SK-N-SH treated with all-trans-retinoic acid at 6 μM for 48 hours (cell line): ENCODE results near the gene CPNE4.
"Not testable (repeated sequence)": the region's sequence is repeated elsewhere in the genome, so short reads cannot be mapped to it uniquely, and the experiment has no call there.

Experiments
- ATAC-seq: fragments of 200-7000 bp; cut with Tn5 transposase; 3 replicates; pipeline ENCODE4 v1.9.1; 2020; ENCODE audit warnings: mild to moderate bottlenecking, moderate library complexity
- ARNTL ChIP-seq: fragments of 450-650 bp; formaldehyde crosslinking; IDR thresholded peaks from 2 replicates; pipeline ENCODE4 v1.5.0; 2020; ENCODE audit warnings: low read depth, mild to moderate bottlenecking, moderate library complexity, borderline replicate concordance
- BACH2 ChIP-seq: fragments of 250-450 bp; sonication (Bioruptor Pico); IDR thresholded peaks from 2 replicates; pipeline ENCODE4 v1.9.0; 2021; ENCODE audit warnings: mild to moderate bottlenecking, borderline replicate concordance
- CSDC2 ChIP-seq: fragments of 250-450 bp; sonication (Bioruptor Pico); IDR thresholded peaks from 2 replicates; pipeline ENCODE4 v1.5.0; 2020; ENCODE audit warnings: mild to moderate bottlenecking, moderate library complexity
- CSRNP3 ChIP-seq: fragments of 250-450 bp; sonication (Bioruptor Pico); IDR thresholded peaks from 2 replicates; pipeline ENCODE4 v1.5.1; 2021; ENCODE audit warnings: mild to moderate bottlenecking, moderate library complexity
- ESRRG ChIP-seq: fragments of 250-450 bp; sonication (Bioruptor Pico); IDR thresholded peaks from 2 replicates; pipeline ENCODE4 v1.6.1; 2021; ENCODE audit warnings: mild to moderate bottlenecking
- GLIS3 ChIP-seq: fragments of 250-450 bp; sonication (Bioruptor Pico); IDR thresholded peaks from 2 replicates; pipeline ENCODE4 v1.5.0; 2020; ENCODE audit warnings: mild to moderate bottlenecking, moderate library complexity
- ISL1 ChIP-seq: fragments of 250-450 bp; sonication (Bioruptor Pico); IDR thresholded peaks from 2 replicates; pipeline ENCODE4 v2.1.2; 2022; ENCODE audit warnings: mild to moderate bottlenecking, moderate library complexity
- OSR1 ChIP-seq: fragments of 250-450 bp; sonication (Bioruptor Pico); IDR thresholded peaks from 2 replicates; pipeline ENCODE4 v1.8.0; 2022; ENCODE audit warnings: moderate library complexity, mild to moderate bottlenecking, inconsistent platforms
- POU6F1 ChIP-seq: fragments of 250-450 bp; sonication (Bioruptor Pico); IDR thresholded peaks from 2 replicates; pipeline ENCODE4 v1.8.0; 2021; ENCODE audit warnings: low read depth, mild to moderate bottlenecking, moderate library complexity, borderline replicate concordance
- PPARA ChIP-seq: fragments of 250-450 bp; sonication (Bioruptor Pico); IDR thresholded peaks from 2 replicates; pipeline ENCODE4 v1.5.0; 2020; ENCODE audit warnings: mild to moderate bottlenecking, borderline replicate concordance
- RARB ChIP-seq: fragments of 250-450 bp; sonication (Bioruptor Pico); IDR thresholded peaks from 2 replicates; pipeline ENCODE4 v1.8.0; 2021; ENCODE audit warnings: mild to moderate bottlenecking, moderate library complexity
- SNAI2 ChIP-seq: fragments of 250-450 bp; sonication (Bioruptor Pico); IDR thresholded peaks from 2 replicates; pipeline ENCODE4 v1.5.0; 2020; ENCODE audit warnings: mild to moderate bottlenecking, moderate library complexity
- TCF4 ChIP-seq: fragments of 250-450 bp; sonication (Bioruptor Pico); IDR thresholded peaks from 2 replicates; pipeline ENCODE4 v1.8.0; 2021; ENCODE audit warnings: mild to moderate bottlenecking, moderate library complexity, borderline replicate concordance
- TSHZ2 ChIP-seq: fragments of 250-450 bp; sonication (Bioruptor Pico); IDR thresholded peaks from 2 replicates; pipeline ENCODE4 v1.5.0; 2020; ENCODE audit warnings: mild to moderate bottlenecking, moderate library complexity
- ZC3H10 ChIP-seq: fragments of 250-450 bp; sonication (Bioruptor Pico); IDR thresholded peaks from 2 replicates; pipeline ENCODE4 v1.5.1; 2021; ENCODE audit warnings: mild to moderate bottlenecking, moderate library complexity
- ZFP3 ChIP-seq: fragments of 250-450 bp; sonication (Bioruptor Pico); IDR thresholded peaks from 2 replicates; pipeline ENCODE4 v1.5.0; 2020; ENCODE audit warnings: mild to moderate bottlenecking, moderate library complexity
- ZFP30 ChIP-seq: fragments of 450-650 bp; formaldehyde crosslinking; IDR thresholded peaks from 2 replicates; pipeline ENCODE4 v1.5.0; 2022; ENCODE audit warnings: mild to moderate bottlenecking, moderate library complexity
- ZNF565 ChIP-seq: fragments of 450-650 bp; formaldehyde crosslinking; conservative IDR thresholded peaks from 2 replicates; pipeline ENCODE4 v1.5.0; 2020; ENCODE audit warnings: low read depth, mild to moderate bottlenecking, moderate library complexity
- ZNF70 ChIP-seq: fragments of 450-650 bp; formaldehyde crosslinking; IDR thresholded peaks from 2 replicates; pipeline ENCODE4 v1.5.0; 2020; ENCODE audit warnings: mild to moderate bottlenecking, moderate library complexity
- ZNF8 ChIP-seq: fragments of 450-650 bp; formaldehyde crosslinking; IDR thresholded peaks from 2 replicates; pipeline ENCODE4 v1.5.0; 2020; ENCODE audit warnings: mild to moderate bottlenecking, moderate library complexity
- TF ChIP-seq, protein P1 (sequence below): fragments of 250-450 bp; sonication (Bioruptor Pico); IDR thresholded peaks from 2 replicates; pipeline ENCODE4 v1.8.0; 2020; ENCODE audit warnings: mild to moderate bottlenecking, moderate library complexity, borderline replicate concordance
- TF ChIP-seq, protein P2 (sequence below): fragments of 250-450 bp; sonication (Bioruptor Pico); IDR thresholded peaks from 2 replicates; pipeline ENCODE4 v1.5.1; 2020; ENCODE audit warnings: low read depth, mild to moderate bottlenecking, moderate library complexity

The CPNE4 gene

DNA sequence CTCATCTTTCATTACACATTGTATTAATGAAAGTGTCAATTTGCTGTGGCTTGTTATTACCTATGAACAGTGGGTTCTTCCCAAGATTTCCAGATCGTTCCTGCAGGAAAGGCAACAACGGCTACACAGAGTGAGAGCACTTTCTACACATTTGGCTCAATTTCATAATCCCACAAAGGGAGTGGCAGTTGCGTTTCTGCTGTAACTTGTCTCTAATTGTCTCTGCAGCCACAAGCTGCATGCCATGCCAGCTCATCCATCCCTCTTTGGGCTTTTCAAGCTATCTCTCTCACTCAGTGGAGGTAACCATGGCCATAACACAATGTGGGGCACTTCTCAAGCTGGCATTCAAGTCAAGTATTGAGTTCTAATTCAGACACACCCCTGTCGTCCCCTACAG lies 27.7 kb upstream of the CPNE4 start:
- no peak for ATAC-seq
- no peak for TF ChIP-seq OSR1

GRCh38 chr3:132055872-132056271 lies 21.1 kb upstream of the CPNE4 start:
- no peak for TF ChIP-seq ZNF8 (CRISPR knock-in tag)
- no peak for TF ChIP-seq RARB
- TF ChIP-seq, protein P1, sequence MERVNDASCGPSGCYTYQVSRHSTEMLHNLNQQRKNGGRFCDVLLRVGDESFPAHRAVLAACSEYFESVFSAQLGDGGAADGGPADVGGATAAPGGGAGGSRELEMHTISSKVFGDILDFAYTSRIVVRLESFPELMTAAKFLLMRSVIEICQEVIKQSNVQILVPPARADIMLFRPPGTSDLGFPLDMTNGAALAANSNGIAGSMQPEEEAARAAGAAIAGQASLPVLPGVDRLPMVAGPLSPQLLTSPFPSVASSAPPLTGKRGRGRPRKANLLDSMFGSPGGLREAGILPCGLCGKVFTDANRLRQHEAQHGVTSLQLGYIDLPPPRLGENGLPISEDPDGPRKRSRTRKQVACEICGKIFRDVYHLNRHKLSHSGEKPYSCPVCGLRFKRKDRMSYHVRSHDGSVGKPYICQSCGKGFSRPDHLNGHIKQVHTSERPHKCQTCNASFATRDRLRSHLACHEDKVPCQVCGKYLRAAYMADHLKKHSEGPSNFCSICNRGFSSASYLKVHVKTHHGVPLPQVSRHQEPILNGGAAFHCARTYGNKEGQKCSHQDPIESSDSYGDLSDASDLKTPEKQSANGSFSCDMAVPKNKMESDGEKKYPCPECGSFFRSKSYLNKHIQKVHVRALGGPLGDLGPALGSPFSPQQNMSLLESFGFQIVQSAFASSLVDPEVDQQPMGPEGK (CRISPR knock-in tag), result no peak
- no peak for TF ChIP-seq ZNF565 (CRISPR knock-in tag)
- no peak for TF ChIP-seq CSRNP3
- TF ChIP-seq PPARA (CRISPR knock-in tag), result no peak
- TF ChIP-seq ZNF70 (CRISPR knock-in tag), result no peak
- TF ChIP-seq ISL1 (CRISPR knock-in tag), result no peak
- no peak for TF ChIP-seq ZC3H10 (CRISPR knock-in tag)
- TF ChIP-seq BACH2, result no peak
- no peak for TF ChIP-seq TSHZ2 (CRISPR knock-in tag)
- TF ChIP-seq, protein P2, sequence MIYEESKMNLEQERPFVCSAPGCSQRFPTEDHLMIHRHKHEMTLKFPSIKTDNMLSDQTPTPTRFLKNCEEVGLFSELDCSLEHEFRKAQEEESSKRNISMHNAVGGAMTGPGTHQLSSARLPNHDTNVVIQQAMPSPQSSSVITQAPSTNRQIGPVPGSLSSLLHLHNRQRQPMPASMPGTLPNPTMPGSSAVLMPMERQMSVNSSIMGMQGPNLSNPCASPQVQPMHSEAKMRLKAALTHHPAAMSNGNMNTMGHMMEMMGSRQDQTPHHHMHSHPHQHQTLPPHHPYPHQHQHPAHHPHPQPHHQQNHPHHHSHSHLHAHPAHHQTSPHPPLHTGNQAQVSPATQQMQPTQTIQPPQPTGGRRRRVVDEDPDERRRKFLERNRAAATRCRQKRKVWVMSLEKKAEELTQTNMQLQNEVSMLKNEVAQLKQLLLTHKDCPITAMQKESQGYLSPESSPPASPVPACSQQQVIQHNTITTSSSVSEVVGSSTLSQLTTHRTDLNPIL (CRISPR knock-in tag), result no peak
- ATAC-seq, result no peak

GRCh38 chr3:132047209-132047608 lies 12.4 kb upstream of the CPNE4 start:
- TF ChIP-seq OSR1, result no peak

DNA sequence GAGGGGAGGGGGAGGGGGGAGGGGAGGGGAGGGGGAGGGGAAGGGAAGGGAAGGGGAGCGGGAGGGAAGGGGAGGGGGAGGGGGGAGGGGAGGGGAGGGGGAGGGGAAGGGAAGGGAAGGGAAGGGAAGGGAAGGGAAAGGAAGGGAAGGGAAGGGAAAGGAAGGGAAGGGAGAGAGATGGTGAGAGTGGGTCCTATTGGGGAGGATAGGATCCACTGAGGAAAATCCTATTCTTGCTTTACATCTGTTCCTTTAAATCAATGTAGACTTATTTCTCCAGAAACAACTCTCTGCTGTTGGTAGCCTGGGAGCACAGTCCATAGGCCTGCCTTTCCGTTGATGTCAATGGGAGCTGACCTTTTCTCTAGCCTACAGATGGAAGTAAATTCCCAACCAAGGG lies 10.1 kb upstream of the CPNE4 start:
- not testable (repeated sequence) for ATAC-seq

More at GRCh38 chr3:132047209-132047608, 12.4 kb upstream of the CPNE4 start:
- no peak for ATAC-seq

- ATAC-seq, result no peak
- no peak for TF ChIP-seq ZNF8 (CRISPR knock-in tag)
- no peak for TF ChIP-seq ZNF565 (CRISPR knock-in tag)
- TF ChIP-seq ZC3H10 (CRISPR knock-in tag), result no peak
- TF ChIP-seq ZFP30, result no peak
- no peak for TF ChIP-seq ARNTL (CRISPR knock-in tag)
- TF ChIP-seq TSHZ2 (CRISPR knock-in tag), result no peak
- TF ChIP-seq BACH2, result no peak
- no peak for TF ChIP-seq ZFP3 (CRISPR knock-in tag)
- TF ChIP-seq, protein P1 (CRISPR knock-in tag), result no peak
- no peak for TF ChIP-seq OSR1
- no peak for TF ChIP-seq RARB
- TF ChIP-seq POU6F1 (CRISPR knock-in tag), result no peak
- TF ChIP-seq SNAI2, result no peak
- TF ChIP-seq ESRRG, result no peak
- no peak for TF ChIP-seq CSDC2 (CRISPR knock-in tag)
- no peak for TF ChIP-seq ISL1 (CRISPR knock-in tag)
- TF ChIP-seq TCF4 (CRISPR knock-in tag), result no peak
- no peak for TF ChIP-seq GLIS3 (CRISPR knock-in tag)
Measured at GRCh38 chr3:132042681-132043080, 7.9 kb upstream of the CPNE4 start.
